Measurements from ENCODE around the gene MXRA8.

MXRA8 gene

GRCh38 chr1:1367315-1367714 is 9.0 kb upstream of the MXRA8 start:
- DNase-seq = no peak
- Histone ChIP-seq H3K9me3 (replicated peaks; ENCODE audit: insufficient read depth, low read length) (no peaks in the 10 kb centered on the region), H3K4me1 (ENCODE audit: low read length) (peaks cover 8% of the 10 kb centered on the region; the same call in 1 of the 2 replicates), H3K27ac (ENCODE audit: low read length) (no peak overlapping the region), H3K9me2 (replicated peaks; ENCODE audit: insufficient read depth, low read length) (no peaks in the 10 kb centered on the region), H2AFZ (ENCODE audit: low read length) (no peak overlapping the region), H3K36me3 (replicated peaks; ENCODE audit: insufficient read depth, low read length) (no peaks in the 10 kb centered on the region), H4K20me1 (ENCODE audit: insufficient read depth, low read length) (no peaks in the 10 kb centered on the region), H3K27me3 (replicated peaks; ENCODE audit: insufficient read depth, low read length) (peaks cover under 1% of the 10 kb centered on the region; the same call in 1 of the 2 replicates), H3K4me3 (ENCODE audit: low read length) (no peak overlapping the region), H3K4me2 (ENCODE audit: low read depth, low read length) (no peak overlapping the region), H3K9ac (ENCODE audit: low read length) (no peak overlapping the region), H3F3A (ENCODE audit: insufficient read depth, low read length) (peaks cover 2% of the 10 kb centered on the region; the same call in 1 of the 2 replicates), H3K79me2 (ENCODE audit: low read length) (peaks cover 2% of the 10 kb centered on the region; the same call in 1 of the 2 replicates)
- no peak for TF ChIP-seq EZH2phosphoT487 (IDR thresholded peaks at IDR 0.05; ENCODE audit: low read length)
- no peak for TF ChIP-seq EZH2 (optimal IDR thresholded peaks at IDR 0.05; ENCODE audit: low read depth, low read length)
- TF ChIP-seq CTCF (IDR thresholded peaks at IDR 0.05; ENCODE audit: low read length) = no peak

- Histone ChIP-seq H3K36me3 (replicated peaks; ENCODE audit: insufficient read depth, low read length) (no peaks in the 10 kb centered on the region), H3K9ac (ENCODE audit: low read length) (no peak overlapping the region), H3F3A (ENCODE audit: insufficient read depth, low read length) (no peaks in the 10 kb centered on the region), H3K4me1 (ENCODE audit: low read length) (0 out of 2 replicates have a peak, but pooled peaks cover 1% of the 10 kb centered on the region), H3K9me2 (replicated peaks; ENCODE audit: insufficient read depth, low read length) (no peaks in the 10 kb centered on the region), H4K20me1 (ENCODE audit: insufficient read depth, low read length) (no peaks in the 10 kb centered on the region), H3K79me2 (ENCODE audit: low read length) (no peaks in the 10 kb centered on the region), H3K9me3 (replicated peaks; ENCODE audit: insufficient read depth, low read length) (no peaks in the 10 kb centered on the region), H3K4me2 (ENCODE audit: low read depth, low read length) (no peak overlapping the region), H3K27me3 (replicated peaks; ENCODE audit: insufficient read depth, low read length) (peaks cover 7% of the 10 kb centered on the region), H3K4me3 (ENCODE audit: low read length) (no peak overlapping the region), H2AFZ (ENCODE audit: low read length) (no peak overlapping the region), H3K27ac (ENCODE audit: low read length) (no peak overlapping the region)
- DNase-seq = no peak
- TF ChIP-seq EZH2phosphoT487 (IDR thresholded peaks at IDR 0.05; ENCODE audit: low read length) (no peak), CTCF (IDR thresholded peaks at IDR 0.05; ENCODE audit: low read length) (no peak), EZH2 (optimal IDR thresholded peaks at IDR 0.05; ENCODE audit: low read depth, low read length) (no peak)
These were observed 8.3 kb upstream of the MXRA8 start for GRCh38 chr1:1366699-1367066.

GRCh38 chr1:1365875-1366698 is 7.7 kb upstream of the MXRA8 start:
- no peak for DNase-seq
- no peaks in the 10 kb centered on the region for H3K9me2 ChIP-seq (replicated peaks; ENCODE audit: insufficient read depth, low read length)
- no peaks in the 10 kb centered on the region for H4K20me1 ChIP-seq (ENCODE audit: insufficient read depth, low read length)
- no peaks in the 10 kb centered on the region for H3K79me2 ChIP-seq (ENCODE audit: low read length)
- no peaks in the 10 kb centered on the region for H3K9me3 ChIP-seq (replicated peaks; ENCODE audit: insufficient read depth, low read length)
- H3K27me3 ChIP-seq (replicated peaks; ENCODE audit: insufficient read depth, low read length) = peaks cover 13% of the 10 kb centered on the region
- no peaks in the 10 kb centered on the region for H3K36me3 ChIP-seq (replicated peaks; ENCODE audit: insufficient read depth, low read length)
- H3K27ac ChIP-seq (ENCODE audit: low read length) = no peak overlapping the region
- no peak overlapping the region for H3K4me2 ChIP-seq (ENCODE audit: low read depth, low read length)
- no peaks in the 10 kb centered on the region for H3F3A ChIP-seq (ENCODE audit: insufficient read depth, low read length)
- no peaks in the 10 kb centered on the region for H3K4me1 ChIP-seq (ENCODE audit: low read length)
- H3K4me3 ChIP-seq (ENCODE audit: low read length) = no peak overlapping the region
- TF ChIP-seq CTCF (IDR thresholded peaks at IDR 0.05; ENCODE audit: low read length) (no peak), EZH2phosphoT487 (IDR thresholded peaks at IDR 0.05; ENCODE audit: low read length) (no peak), EZH2 (optimal IDR thresholded peaks at IDR 0.05; ENCODE audit: low read depth, low read length) (no peak)
- no peak overlapping the region for H3K9ac ChIP-seq (ENCODE audit: low read length)
- H2AFZ ChIP-seq (ENCODE audit: low read length) = no peak overlapping the region
